ENCODE measurements around the gene WASHC4. TPM values are rescaled to one million over a fixed set of nuclear protein-coding genes. Genes with fewer than 3 reads are reported as not detected.
A peak's percentile ranks its signal among the peaks of the same experiment; 100 is the strongest.
"Not testable (repeated sequence)": the region's sequence is repeated elsewhere in the genome, so short reads cannot be mapped to it uniquely, and the experiment has no call there.

Gene WASHC4
- polyA plus RNA-seq, 4 donors, result 43.2 to 69.5 (median 61.3) TPM

DNA sequence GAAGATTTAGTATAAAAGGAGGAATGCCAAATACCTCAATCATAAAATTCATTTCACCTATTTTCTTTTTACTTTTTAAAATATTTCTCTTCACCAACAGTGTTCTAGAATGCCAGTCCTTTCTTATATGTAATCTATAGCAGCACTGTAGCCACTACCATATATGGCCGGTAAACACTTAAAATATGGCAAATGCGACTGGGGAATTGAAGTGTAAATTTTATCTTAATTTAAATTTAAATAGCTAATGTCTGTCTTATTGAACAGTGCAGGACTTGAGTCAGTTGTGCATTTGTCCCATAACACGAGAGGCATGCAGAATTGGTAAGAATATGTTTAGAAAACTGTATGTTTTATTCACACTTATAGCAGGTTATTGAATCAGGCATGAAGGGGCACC lies 50.1 kb downstream of the WASHC4 start:
- no peak for DNase-seq (ENCODE audit: low read depth in 4 of 4, low spot score in 3 of 4)

DNA sequence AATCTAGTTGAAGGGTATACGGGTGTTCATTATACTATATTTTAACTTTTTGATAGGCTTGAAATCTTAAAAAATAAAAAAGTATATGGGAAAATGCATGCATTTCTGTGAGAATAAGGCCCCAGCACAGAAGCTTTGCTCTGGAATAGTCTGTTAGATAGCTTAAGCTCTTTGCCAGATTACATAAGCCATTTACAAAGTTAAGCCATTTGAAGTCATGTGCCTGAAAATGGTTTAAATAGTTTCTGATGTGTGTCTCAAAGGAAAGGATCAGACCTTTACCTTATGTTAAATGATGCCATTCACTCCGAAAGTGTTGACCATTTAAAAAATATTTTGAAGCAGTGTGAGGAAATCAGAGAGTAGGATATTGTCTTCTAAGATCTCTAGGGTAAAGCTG lies 51.3 kb downstream of the WASHC4 start:
- DNase-seq (ENCODE audit: low read depth in 4 of 4, low spot score in 3 of 4), result no peak

GRCh38 chr12:105162174-105162573 lies 54.6 kb downstream of the WASHC4 start:
- DNase-seq (ENCODE audit: low read depth in 4 of 4, low spot score in 3 of 4), result no peak

DNA sequence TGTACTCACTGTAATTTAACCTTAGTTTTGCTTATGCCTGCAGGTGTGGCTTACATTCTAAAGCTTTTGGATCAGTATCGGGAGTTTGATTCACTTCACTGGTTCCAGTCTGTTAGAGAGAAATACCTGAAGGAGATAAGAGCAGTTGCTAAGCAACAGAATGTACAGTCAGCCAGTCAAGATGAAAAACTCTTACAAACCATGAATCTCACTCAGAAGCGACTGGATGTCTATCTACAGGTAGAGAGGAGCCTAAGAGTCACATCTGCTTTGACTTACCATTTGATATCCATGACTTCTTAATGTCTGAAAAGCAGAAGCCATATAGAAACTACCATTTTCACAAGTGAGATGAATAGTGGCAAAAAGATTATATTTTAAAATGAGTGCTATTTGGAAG lies 56.5 kb downstream of the WASHC4 start:
- no peak for DNase-seq (ENCODE audit: low read depth in 4 of 4, low spot score in 3 of 4)

DNA sequence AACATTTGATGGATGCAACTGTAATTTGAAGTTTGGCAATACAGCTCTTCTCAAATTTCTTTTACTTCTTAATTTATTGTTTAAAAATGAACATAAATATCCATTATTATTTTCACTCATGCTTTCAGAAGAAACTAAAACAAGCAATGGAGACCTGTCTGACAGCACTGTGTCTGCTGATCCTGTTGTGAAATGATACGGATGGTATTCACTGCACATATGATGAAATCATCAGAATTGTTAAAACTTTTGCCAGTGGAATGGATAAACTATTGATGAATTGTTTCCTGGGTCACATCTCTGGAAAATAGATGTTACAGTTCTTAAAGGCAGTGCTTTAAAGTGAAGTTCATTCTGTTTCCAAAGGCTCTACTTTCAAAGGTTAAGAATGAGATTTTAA lies 59.2 kb downstream of the WASHC4 start:
- no peak for DNase-seq (ENCODE audit: low read depth in 4 of 4, low spot score in 3 of 4)

DNA sequence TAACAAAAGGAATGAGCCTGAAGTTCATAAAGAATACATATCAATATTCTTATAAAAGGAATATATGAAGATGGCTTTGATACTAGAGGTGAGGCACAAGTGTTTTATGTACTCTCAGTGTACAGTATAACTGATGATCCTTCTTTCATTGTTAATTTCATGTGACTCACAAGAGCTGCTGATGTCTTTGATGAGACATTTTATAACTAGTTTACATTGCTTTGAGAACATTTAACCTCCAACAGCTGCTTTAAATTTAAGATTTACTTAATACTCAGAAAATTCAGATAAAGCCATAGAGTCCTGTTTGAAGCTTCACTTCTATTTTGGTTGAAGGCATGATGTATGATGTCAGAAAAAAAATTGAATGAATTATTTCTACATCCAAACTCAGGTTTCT lies 59.8 kb downstream of the WASHC4 start:
- no peak for DNase-seq (ENCODE audit: low read depth in 4 of 4, low spot score in 3 of 4)

DNA sequence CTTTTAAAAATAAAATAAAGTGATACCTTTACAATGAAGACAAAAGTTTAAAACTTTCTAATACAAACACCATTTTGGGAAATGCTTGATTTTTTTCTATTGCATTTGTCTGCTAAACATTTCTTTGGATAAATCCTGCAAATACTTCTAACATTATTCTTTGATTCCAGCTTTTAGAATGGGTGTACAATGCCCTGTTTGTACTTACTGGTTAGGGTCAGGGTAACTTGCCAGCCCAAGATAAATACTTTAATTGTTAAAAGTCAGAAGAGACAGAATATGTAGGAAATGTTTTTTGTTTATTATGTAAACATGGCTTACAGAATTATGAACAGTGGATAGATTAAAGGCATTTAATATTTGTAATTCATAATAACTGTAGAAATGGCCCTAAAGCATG lies 60.5 kb downstream of the WASHC4 start:
- DNase-seq (ENCODE audit: low read depth in 4 of 4, low spot score in 3 of 4), result no peak

DNA sequence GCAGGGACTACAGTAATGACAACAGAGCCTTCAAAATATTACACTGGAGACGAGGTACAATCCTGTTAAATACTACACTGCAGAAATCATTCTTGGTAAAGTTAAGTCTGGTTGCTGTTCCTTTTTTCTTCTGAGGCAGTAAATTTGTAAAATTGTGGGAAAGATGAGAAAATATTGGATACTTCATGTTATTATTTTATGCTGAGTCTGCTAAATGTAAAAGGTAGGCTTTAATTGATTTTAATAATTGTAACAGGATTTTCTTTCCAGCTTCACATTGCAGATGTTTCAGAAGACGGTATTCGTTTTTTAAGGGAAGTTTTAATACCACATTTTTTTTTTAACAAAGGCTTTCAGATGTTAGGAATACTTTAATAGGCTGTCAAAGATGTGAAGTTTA lies 62.6 kb downstream of the WASHC4 start:
- no peak for DNase-seq (ENCODE audit: low read depth in 4 of 4, low spot score in 3 of 4)

DNA sequence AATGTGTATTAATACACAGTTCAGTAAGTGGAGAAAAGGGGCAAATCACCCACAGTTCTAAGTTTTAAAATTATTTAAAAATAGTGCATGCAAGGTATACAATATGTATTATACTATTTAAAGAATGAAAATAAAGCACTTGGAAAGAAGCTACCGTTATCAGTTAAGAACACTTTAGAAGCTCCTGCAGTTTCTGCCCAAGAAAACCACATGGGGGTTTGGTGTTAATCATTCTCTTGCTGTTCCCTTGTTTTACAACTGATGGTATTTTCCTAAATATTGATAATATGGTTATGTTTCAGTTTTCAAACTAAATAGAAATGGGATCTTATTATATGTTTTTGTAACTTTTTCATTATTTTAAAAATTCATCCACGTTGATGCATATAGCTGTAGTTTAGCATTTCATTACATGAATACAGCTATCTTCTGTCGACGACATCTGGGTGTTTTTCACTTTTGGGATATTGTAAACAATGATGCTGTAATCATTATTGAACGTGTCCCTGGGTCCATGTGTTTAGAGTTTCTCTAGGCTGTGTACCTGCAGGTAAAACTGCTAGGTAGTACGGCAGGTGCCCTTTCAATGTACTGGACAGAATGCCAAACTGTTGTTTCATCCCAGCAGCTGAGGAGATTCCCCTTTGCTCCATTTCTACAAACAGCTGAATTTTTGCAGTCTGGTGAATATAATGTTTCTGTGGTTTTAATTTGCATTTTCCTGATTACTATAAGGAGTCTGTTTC lies 64.3 kb downstream of the WASHC4 start:
- DNase-seq (ENCODE audit: low read depth in 4 of 4, low spot score in 3 of 4), result no peak

DNA sequence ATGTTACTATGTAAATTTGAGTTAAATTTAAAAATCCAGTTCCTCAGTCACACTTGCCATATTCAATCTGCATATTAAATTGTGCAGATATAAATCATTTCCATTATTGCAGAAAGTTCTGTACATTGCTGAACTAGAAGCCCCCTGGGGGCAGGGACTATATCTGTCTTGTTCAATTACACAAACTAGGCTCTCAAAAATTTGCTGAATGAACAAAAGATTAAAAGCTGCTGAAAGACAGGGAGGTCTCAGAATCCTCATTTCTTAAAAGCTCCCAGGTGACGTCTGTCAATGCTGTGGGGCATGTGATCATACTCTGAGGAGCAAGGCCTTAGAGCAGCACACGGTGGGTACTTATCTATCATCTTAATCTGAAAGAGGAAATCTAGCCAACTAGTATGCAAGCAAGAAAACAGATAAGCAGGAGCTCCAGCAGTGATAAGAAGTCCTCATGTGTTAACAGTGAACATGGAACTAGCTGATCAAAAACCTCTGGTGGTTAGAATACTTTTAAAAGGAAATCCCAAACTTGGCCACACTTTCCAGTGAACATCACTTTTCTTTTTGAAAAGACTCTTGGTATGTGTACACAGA lies 68.0 kb downstream of the WASHC4 start:
- DNase-seq (ENCODE audit: low read depth in 4 of 4, low spot score in 3 of 4), result no peak

DNA sequence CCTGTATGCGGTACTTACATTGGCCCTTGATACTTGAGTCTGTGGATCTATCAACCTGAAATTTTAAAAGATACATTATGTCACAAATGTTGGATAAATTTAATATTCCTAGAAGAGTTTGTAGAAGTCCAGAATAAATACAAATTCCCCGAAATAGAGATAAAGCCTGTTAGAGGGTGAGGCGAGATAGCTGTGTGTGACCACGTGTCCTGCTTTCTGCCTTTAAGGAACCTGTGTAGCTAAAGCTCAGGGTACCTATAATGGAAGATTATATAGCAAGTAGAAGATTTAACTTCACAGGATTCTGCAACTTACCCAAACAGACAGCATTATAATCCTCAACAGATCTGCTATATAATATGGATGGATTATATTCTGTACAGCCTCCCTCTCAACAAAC lies 69.7 kb downstream of the WASHC4 start:
- no peak for DNase-seq (ENCODE audit: low read depth in 4 of 4, low spot score in 3 of 4)

DNA sequence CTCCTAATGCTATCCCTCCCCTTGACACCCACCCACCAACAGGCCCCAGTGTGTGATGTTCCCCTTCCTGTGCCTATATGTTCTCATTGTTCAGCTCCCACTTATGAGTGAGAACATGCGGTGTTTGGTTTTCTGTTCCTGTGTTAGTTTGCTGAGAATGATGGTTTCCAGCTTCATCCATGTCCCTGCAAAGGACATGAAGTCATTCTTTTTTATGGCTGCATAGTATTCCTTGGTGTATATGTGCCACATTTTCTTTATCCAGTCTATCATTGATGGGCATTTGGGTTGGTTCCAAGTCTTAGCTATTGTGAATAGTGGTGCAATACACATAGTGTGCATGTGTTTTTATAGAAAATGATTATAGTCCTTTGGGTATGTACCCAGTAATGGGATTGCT lies 71.6 kb downstream of the WASHC4 start:
- DNase-seq (ENCODE audit: low read depth in 4 of 4, low spot score in 3 of 4), result not testable (repeated sequence)

- DNase-seq (ENCODE audit: low read depth in 4 of 4, low spot score in 3 of 4), result not testable (repeated sequence)
Observed at GRCh38 chr12:105183406-105183805, 75.9 kb downstream of the WASHC4 start.

GRCh38 chr12:105183976-105184375 lies 76.4 kb downstream of the WASHC4 start:
- DNase-seq (ENCODE audit: low read depth in 4 of 4, low spot score in 3 of 4), result not testable (repeated sequence)

- no peak for DNase-seq (ENCODE audit: low read depth in 4 of 4, low spot score in 3 of 4)
Observed at GRCh38 chr12:105189293-105189692, 81.8 kb downstream of the WASHC4 start.

DNA sequence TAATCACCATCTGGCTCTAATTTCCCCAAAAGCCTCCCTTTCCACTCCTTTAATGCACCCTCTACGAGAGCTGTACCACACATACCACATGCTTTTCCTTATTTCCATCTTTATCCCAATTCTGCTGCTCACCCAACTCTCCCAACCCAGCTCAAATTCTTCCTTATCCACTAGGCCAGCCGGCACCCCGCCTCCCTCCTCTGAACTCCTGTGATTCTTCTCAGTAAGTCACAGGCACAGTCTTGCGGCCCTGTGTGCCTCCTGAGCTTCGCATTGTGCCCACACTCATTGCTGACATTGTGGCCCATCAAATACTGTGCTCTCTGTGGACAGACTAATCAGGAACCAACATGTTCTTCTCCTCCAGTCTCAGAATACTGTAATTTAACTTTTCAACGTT lies 83.0 kb downstream of the WASHC4 start:
- no peak for DNase-seq (ENCODE audit: low read depth in 4 of 4, low spot score in 3 of 4)

GRCh38 chr12:105192624-105193225 lies 85.2 kb downstream of the WASHC4 start:
- DNase-seq (ENCODE audit: low read depth in 4 of 4, low spot score in 3 of 4), result no peak

- no peak for DNase-seq (ENCODE audit: low read depth in 4 of 4, low spot score in 3 of 4)
Observed at GRCh38 chr12:105194947-105195346, 87.4 kb downstream of the WASHC4 start.

DNA sequence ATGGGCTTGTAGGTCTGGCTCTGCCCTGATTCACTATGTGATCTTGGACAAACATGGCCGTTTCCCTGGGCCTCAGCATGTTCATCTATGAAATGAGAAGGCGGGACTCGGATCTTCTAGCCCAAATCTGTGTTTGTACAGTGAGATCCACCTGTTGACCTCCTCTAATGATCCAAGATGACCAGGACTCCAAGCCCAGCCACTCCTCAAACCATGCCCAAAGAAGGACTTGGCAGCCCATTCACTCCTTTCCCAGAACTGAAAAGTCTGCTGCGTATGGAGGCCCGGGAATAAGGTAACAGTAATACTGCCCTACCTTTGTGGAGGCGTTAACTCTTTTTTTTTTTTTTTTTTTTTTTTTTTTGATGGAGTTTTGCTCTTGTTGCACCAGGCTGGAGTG lies 88.6 kb downstream of the WASHC4 start:
- DNase-seq (ENCODE audit: low read depth in 4 of 4, low spot score in 3 of 4), result no peak

DNA sequence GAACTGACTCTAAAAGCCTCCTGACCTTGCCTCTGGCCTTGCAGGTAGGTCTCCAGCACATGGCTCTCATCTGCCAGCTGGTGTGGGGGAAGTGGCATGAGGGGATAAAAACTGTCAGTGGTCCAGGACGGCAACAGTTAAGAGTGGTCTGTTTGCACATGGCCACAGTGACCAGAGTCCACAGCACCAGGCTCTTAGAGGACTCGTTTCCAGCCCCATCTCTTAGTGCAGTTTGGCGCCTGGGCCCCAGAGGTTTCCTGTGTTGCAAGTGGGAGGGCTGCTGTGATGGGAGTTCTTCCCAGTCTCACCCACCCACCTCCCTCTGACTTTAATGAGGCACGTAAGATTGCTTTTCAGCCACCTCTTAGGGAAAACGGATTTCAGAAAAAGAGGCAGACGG lies 91.4 kb downstream of the WASHC4 start:
- no peak for DNase-seq (ENCODE audit: low read depth in 4 of 4, low spot score in 3 of 4)

DNA sequence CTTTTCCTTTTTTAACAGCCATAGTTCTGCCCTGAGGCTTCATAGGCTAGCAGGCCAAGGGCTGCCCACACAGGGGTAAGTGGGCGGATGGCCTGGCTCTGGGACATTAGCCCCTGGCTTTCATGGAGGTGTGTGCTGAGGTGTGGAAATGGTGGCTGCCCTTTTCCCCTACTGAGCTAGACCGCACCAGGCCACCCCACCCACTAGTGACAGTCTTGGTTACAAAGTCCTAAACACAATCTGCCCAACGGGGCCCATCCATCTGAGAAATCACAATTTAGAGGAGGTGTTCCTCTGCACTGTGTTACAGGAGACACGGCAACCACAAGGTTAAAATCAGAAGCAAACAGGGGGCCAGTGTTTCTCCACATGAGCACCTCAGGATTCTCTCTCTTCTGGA lies 92.9 kb downstream of the WASHC4 start:
- DNase-seq (ENCODE audit: low read depth in 4 of 4, low spot score in 3 of 4), result no peak

DNA sequence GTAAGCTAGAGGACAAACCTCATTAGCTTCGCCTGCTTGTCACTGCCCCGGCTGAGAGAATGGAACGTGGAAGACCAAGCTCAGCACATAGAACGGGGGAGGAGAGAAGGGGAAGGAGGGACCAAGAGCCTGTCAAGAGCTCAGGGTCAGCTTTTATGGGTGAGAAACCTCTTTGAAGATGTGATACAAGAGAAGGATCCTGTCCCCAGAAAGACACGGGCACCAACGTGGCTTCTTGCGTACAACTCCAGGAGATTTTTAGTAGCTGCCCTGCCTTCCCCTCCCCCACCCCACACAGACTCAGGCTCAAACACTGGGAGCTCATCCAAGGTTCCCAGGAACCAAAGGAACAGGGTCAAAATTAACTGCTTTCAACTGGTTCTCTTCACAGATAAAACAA lies 93.8 kb downstream of the WASHC4 start:
- peak in 3 of 4 donors; percentile 12 to 27 (median 23) for DNase-seq (ENCODE audit: low read depth in 4 of 4, low spot score in 3 of 4)

All from left renal pelvis (tissue), 4 donors.